OCI-LY7 (cell line): ENCODE results near the gene LGR6.

Source experiments
- EZH2phosphoT487 ChIP-seq: fragments of 200-600 bp; sonication (generic); IDR thresholded peaks from 2 replicates; pipeline ENCODE4 v1.6.1; 2018; ENCODE audit warnings: low read depth, borderline replicate concordance, mild to moderate bottlenecking, mixed run types, antibody characterized with exemption, low read length, moderate library complexity, mixed read lengths
- TF ChIP-seq, protein P1 (sequence below): fragments of 200-600 bp; sonication (generic); conservative IDR thresholded peaks from 2 replicates; pipeline ENCODE4 v1.5.1; 2014; ENCODE audit warnings: mild to moderate bottlenecking, antibody characterized with exemption, low read length, moderate library complexity, mixed read lengths

DNA sequence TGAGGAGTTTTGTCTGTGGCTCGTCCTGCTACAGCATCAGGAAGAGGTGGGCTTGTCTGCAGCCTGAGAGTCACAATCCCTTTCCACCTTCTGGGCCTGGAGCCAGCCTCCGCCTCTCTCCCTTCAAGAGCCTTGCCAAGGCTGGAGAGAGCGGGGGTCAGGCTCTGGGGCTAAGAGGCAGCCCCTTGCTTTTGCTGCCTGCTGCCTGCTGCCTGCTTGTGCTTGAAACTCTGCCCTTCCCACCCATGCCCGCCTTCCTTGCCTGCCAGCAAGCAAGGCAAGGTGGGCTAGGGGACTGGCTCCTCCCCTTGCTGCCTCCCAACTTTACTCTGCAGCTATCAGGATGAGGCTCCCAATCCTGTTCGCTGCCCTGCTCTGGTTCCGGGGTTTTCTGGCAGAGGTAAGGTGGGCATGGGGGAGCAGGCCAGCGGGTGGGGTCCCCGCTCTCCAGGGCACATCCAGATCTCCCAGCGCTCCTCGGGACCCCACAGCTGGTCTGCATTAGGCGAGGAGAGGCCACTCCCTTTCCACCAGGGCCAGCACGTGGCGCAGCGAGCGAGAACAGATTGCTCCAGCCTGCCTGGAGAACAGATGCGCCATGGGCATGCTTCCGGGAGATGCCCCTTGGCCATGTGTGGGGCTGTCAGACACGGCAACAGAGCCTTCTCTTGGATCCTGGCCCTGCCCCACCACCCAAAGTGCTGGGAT, 25.7 kb upstream of the LGR6 start:
- TF ChIP-seq, protein P1, sequence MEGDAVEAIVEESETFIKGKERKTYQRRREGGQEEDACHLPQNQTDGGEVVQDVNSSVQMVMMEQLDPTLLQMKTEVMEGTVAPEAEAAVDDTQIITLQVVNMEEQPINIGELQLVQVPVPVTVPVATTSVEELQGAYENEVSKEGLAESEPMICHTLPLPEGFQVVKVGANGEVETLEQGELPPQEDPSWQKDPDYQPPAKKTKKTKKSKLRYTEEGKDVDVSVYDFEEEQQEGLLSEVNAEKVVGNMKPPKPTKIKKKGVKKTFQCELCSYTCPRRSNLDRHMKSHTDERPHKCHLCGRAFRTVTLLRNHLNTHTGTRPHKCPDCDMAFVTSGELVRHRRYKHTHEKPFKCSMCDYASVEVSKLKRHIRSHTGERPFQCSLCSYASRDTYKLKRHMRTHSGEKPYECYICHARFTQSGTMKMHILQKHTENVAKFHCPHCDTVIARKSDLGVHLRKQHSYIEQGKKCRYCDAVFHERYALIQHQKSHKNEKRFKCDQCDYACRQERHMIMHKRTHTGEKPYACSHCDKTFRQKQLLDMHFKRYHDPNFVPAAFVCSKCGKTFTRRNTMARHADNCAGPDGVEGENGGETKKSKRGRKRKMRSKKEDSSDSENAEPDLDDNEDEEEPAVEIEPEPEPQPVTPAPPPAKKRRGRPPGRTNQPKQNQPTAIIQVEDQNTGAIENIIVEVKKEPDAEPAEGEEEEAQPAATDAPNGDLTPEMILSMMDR = no peak
- TF ChIP-seq EZH2phosphoT487 = no peak
